ENCODE measurements around the gene DNASE1L3. TPM values are rescaled to one million over a fixed set of nuclear protein-coding genes. Genes with fewer than 3 reads are reported as not detected.
A peak's percentile ranks its signal among the peaks of the same experiment; 100 is the strongest.

The DNASE1L3 gene
- total and polyA plus RNA-seq, 11 donors: 0.44 to 4.1 (median 1.2) TPM

- intact Hi-C loops (cut with DNase I): loop anchor here in 4 of 10 donors (2.0 to 10.0 kb wide), 4 partner anchors 164 to 362 kb away; partner anchors contain the start of genes FLNB (in 3 of the 4) and ACOX2 (in 2 of the 4)
- TF ChIP-seq POLR2A (IDR thresholded peaks at IDR 0.05) (no peak), CTCF (IDR thresholded peaks at IDR 0.05) (no peak)
- Histone ChIP-seq H3K4me3 (no peak overlapping the region), H3K27ac (peak overlapping the region in 3 of 12 donors; percentile 35 to 47 (median 43)), H3K36me3 (peaks cover 0 to 36% (median 26%) of the 10 kb centered on the region in 9 donors), H3K9me3 (no peaks in the 10 kb centered on the region), H3K4me1 (peaks cover 0 to 51% (median 27%) of the 10 kb centered on the region in 12 donors), H3K27me3 (no peaks in the 10 kb centered on the region)
- WGBS, 4 donors: 61 to 71% (median 67%) methylated on average over 14 of the region's 14 CpGs
- DNase-seq: no peak
- ATAC-seq: peak in 1 of 4 donors; percentile 3
These were observed 37.6 kb downstream of the DNASE1L3 start for GRCh38 chr3:58173029-58173668.

- Histone ChIP-seq H3K4me3 (no peak overlapping the region), H3K9me3 (no peaks in the 10 kb centered on the region), H3K27ac (peak overlapping the region in 1 of 12 donors; percentile 49), H3K36me3 (peaks cover 0 to 37% (median 26%) of the 10 kb centered on the region in 9 donors), H3K4me1 (peaks cover 0 to 51% (median 28%) of the 10 kb centered on the region in 12 donors), H3K27me3 (no peaks in the 10 kb centered on the region)
- intact Hi-C loops (cut with DNase I): loop anchor here in 3 of 10 donors (5.0 to 10.0 kb wide), 3 partner anchors 164 to 364 kb away; partner anchors contain the start of genes ACOX2 (in 2 of the 3) and FLNB (in 2 of the 3)
- DNase-seq (no peak), ATAC-seq (no peak)
- TF ChIP-seq CTCF (IDR thresholded peaks at IDR 0.05) (no peak), POLR2A (IDR thresholded peaks at IDR 0.05) (no peak)
- WGBS, 4 donors: 91 to 96% (median 94%) methylated on average over 9 of the region's 9 CpGs
These were observed 39.6 kb downstream of the DNASE1L3 start for GRCh38 chr3:58171126-58171525.

- TF ChIP-seq POLR2A (IDR thresholded peaks at IDR 0.05) (no peak), CTCF (IDR thresholded peaks at IDR 0.05) (no peak)
- no peak overlapping the region for H3K4me3 ChIP-seq
- H3K27ac ChIP-seq: no peak overlapping the region
- no peak for ATAC-seq
- WGBS, 4 donors: 83 to 93% (median 87%) methylated on average over 11 of the region's 11 CpGs
- no peaks in the 10 kb centered on the region for H3K27me3 ChIP-seq
- peaks cover 0 to 42% (median 26%) of the 10 kb centered on the region in 9 donors for H3K36me3 ChIP-seq
- H3K9me3 ChIP-seq: no peaks in the 10 kb centered on the region
- no peak for DNase-seq
- peaks cover 0 to 50% (median 24%) of the 10 kb centered on the region in 12 donors for H3K4me1 ChIP-seq
- intact Hi-C loops (cut with DNase I): loop anchor here in 3 of 10 donors (5.0 to 10.0 kb wide), 3 partner anchors 163 to 364 kb away; partner anchors contain the start of genes ACOX2 (in 2 of the 3) and FLNB (in 2 of the 3)
These were observed 40.4 kb downstream of the DNASE1L3 start for GRCh38 chr3:58170376-58170775.

- H3K4me3 ChIP-seq: no peak overlapping the region
These were observed 41.4 kb downstream of the DNASE1L3 start for GRCh38 chr3:58169371-58169770.

More at GRCh38 chr3:58169371-58169770, 41.4 kb downstream of the DNASE1L3 start:
- H3K9me3 ChIP-seq: no peaks in the 10 kb centered on the region
- peak overlapping the region in 1 of 12 donors; percentile 31 for H3K27ac ChIP-seq
- TF ChIP-seq CTCF (IDR thresholded peaks at IDR 0.05): no peak
- no peak for TF ChIP-seq POLR2A (IDR thresholded peaks at IDR 0.05)
- ATAC-seq (no peak), DNase-seq (no peak)
- peaks cover 0 to 45% (median 26%) of the 10 kb centered on the region in 9 donors for H3K36me3 ChIP-seq
- H3K4me1 ChIP-seq: peaks cover 0 to 50% (median 23%) of the 10 kb centered on the region in 12 donors
- WGBS, 4 donors: 90 to 95% (median 93%) methylated on average over 6 to 9 of the region's 9 CpGs
- no peaks in the 10 kb centered on the region for H3K27me3 ChIP-seq
- intact Hi-C loops (cut with DNase I): loop anchor here in 4 of 10 donors (5.0 to 10.0 kb wide), 4 partner anchors 52 to 275 kb away; partner anchors contain the start of gene FLNB (in 1 of the 4)

Measured in heart left ventricle (tissue), 16 donors.